HepG2 (cell line): ENCODE data around the gene VMA21. TPM values are rescaled to one million over a fixed set of nuclear protein-coding genes. Genes with fewer than 3 reads are reported as not detected.

Experiments used
- ATF6 ChIP-seq: sonication (generic); formaldehyde crosslinking; conservative IDR thresholded peaks from 2 replicates; pipeline ENCODE4 v1.4.0; 2020; ENCODE audit warnings: missing genetic modification reagents
- PHF20 ChIP-seq: sonication (generic); formaldehyde crosslinking; IDR thresholded peaks from 2 replicates; pipeline ENCODE4 v1.5.0; 2020; ENCODE audit warnings: mild to moderate bottlenecking, missing genetic modification reagents
- TARDBP ChIP-seq: sonication (generic); formaldehyde crosslinking; IDR thresholded peaks from 2 replicates; pipeline ENCODE4 v1.8.0; 2022; ENCODE audit warnings: mild to moderate bottlenecking, missing genetic modification reagents
- THAP8 ChIP-seq: sonication (generic); formaldehyde crosslinking; IDR thresholded peaks from 2 replicates; pipeline ENCODE4 v1.5.1; 2020; ENCODE audit warnings: missing genetic modification reagents, mild to moderate bottlenecking, borderline replicate concordance
- ZBTB37 ChIP-seq: sonication (generic); formaldehyde crosslinking; IDR thresholded peaks from 2 replicates; pipeline ENCODE4 v1.4.0; 2020; ENCODE audit warnings: mild to moderate bottlenecking, missing genetic modification reagents
- ZFP90 ChIP-seq: sonication (generic); formaldehyde crosslinking; IDR thresholded peaks from 2 replicates; pipeline ENCODE4 v1.8.0; 2022; ENCODE audit warnings: missing genetic modification reagents, mild to moderate bottlenecking, inconsistent platforms, borderline replicate concordance
- ZNF17 ChIP-seq: sonication (generic); formaldehyde crosslinking; IDR thresholded peaks from 2 replicates; pipeline ENCODE4 v1.5.0; 2020; ENCODE audit warnings: mild to moderate bottlenecking, missing genetic modification reagents
- ZNF512B ChIP-seq: sonication (generic); formaldehyde crosslinking; IDR thresholded peaks from 2 replicates; pipeline ENCODE4 v1.5.1; 2020; ENCODE audit warnings: missing genetic modification reagents, mild to moderate bottlenecking, borderline replicate concordance
- ZNF800 ChIP-seq: sonication (generic); formaldehyde crosslinking; IDR thresholded peaks from 2 replicates; pipeline ENCODE4 v1.4.0; 2020; ENCODE audit warnings: missing genetic modification reagents
- polyA plus RNA-seq, 8 experiments: library from polyadenylated mRNA; depleted of rRNA in 3 of 8; stranded (reverse) in 7 of 8; unstranded in 1 of 8; fragments of >200 nt; fragmentation: Illumina TruSeq in 4 of 8; extraction: Trizol in 4 of 8; gene quantifications; 2 replicates each; pipeline versions ENCODE4 v1.2.1 to v1.2.3, GENCODE V29; 2011 to 2016; ENCODE audit warnings: low read depth in 4 of 8, missing spikeins in 1 of 8, mixed read lengths in 1 of 8; ENCODE audit not compliant: insufficient read depth in 1 of 8
- total RNA-seq, 5 experiments: library from RNA; depleted of rRNA; stranded (reverse); fragments of >200 nt; fragmentation: Illumina TruSeq; extraction: Trizol; gene quantifications; 2 replicates each; pipeline ENCODE4 v1.2.3, GENCODE V29; 2016; ENCODE audit warnings: low read depth in 1 of 5
- TF ChIP-seq, protein P1 (sequence below): sonication (generic); formaldehyde crosslinking; IDR thresholded peaks from 2 replicates; pipeline ENCODE4 v1.5.0; 2020; ENCODE audit warnings: missing genetic modification reagents
- TF ChIP-seq, protein P2 (sequence below): sonication (generic); formaldehyde crosslinking; IDR thresholded peaks from 2 replicates; pipeline ENCODE4 v1.4.0; 2020; ENCODE audit warnings: missing genetic modification reagents
- TF ChIP-seq, protein P3 (sequence below): sonication (generic); IDR thresholded peaks from 2 replicates; pipeline ENCODE4 v1.6.1; 2016; ENCODE audit warnings: low read depth, borderline replicate concordance

VMA21 gene
- total and polyA plus RNA-seq, 2 of the 13 experiments (the other 11 are each of a cell fraction or from before 2014, with no cell fraction given): 20.9 to 42.4 TPM

DNA sequence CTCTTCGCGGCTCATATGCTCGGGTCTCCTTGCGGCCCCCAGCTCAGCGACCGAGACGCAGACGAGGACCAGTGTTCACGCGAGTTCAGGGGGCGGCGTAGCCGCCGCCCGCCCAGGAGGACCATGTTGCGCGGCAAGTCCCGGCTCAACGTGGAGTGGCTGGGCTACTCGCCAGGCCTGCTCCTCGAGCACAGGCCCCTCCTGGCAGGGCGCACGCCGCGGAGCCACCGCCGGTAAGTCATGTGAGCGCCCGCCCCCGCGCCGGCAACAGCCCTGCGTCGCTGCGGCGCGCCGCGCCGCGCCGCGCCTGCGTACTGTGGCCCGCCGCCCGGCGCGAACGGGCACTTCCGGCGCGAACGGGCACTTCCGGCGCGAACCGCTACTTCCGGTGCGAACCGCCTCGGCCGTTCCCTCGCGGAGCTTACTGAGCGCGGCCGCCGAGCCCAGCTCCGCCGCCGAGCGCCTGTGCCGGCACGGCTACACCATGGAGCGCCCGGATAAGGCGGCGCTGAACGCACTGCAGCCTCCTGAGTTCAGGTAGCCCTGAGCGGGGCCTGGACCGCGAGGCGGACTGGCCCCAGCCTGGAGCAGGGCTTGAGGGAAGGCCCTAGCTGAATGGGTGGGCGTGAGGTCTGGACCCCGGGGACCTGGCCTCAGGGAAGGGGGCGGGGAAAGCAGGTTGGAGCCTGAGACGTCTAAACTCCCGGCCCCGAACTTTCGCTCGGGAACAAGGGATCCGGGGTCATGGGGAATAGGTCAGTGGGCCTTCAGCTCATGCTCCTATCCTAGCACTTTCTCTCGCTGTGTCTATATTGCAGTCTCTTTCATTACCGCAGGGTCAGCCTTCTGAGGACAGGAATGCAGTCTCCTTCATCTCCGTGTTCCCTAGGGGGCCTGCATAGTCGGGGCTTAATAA is at the start of gene VMA21 (continued):
- TF ChIP-seq ZBTB37 (CRISPR knock-in tag) (no peak), ZNF17 (CRISPR knock-in tag) (no peak), PHF20 (peak; percentile 66), ZNF512B (CRISPR knock-in tag) (no peak), ATF6 (CRISPR knock-in tag) (no peak), TARDBP (CRISPR knock-in tag) (no peak), ZNF800 (CRISPR knock-in tag) (no peak), THAP8 (CRISPR knock-in tag) (no peak), ZFP90 (CRISPR knock-in tag) (0 out of 2 replicates have a peak, but pooled peaks have one; percentile 26)
- TF ChIP-seq, protein P1, sequence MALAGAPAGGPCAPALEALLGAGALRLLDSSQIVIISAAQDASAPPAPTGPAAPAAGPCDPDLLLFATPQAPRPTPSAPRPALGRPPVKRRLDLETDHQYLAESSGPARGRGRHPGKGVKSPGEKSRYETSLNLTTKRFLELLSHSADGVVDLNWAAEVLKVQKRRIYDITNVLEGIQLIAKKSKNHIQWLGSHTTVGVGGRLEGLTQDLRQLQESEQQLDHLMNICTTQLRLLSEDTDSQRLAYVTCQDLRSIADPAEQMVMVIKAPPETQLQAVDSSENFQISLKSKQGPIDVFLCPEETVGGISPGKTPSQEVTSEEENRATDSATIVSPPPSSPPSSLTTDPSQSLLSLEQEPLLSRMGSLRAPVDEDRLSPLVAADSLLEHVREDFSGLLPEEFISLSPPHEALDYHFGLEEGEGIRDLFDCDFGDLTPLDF: peak; percentile 46; the same call in 1 of the 2 replicates
- TF ChIP-seq, protein P2, sequence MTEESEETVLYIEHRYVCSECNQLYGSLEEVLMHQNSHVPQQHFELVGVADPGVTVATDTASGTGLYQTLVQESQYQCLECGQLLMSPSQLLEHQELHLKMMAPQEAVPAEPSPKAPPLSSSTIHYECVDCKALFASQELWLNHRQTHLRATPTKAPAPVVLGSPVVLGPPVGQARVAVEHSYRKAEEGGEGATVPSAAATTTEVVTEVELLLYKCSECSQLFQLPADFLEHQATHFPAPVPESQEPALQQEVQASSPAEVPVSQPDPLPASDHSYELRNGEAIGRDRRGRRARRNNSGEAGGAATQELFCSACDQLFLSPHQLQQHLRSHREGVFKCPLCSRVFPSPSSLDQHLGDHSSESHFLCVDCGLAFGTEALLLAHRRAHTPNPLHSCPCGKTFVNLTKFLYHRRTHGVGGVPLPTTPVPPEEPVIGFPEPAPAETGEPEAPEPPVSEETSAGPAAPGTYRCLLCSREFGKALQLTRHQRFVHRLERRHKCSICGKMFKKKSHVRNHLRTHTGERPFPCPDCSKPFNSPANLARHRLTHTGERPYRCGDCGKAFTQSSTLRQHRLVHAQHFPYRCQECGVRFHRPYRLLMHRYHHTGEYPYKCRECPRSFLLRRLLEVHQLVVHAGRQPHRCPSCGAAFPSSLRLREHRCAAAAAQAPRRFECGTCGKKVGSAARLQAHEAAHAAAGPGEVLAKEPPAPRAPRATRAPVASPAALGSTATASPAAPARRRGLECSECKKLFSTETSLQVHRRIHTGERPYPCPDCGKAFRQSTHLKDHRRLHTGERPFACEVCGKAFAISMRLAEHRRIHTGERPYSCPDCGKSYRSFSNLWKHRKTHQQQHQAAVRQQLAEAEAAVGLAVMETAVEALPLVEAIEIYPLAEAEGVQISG (CRISPR knock-in tag): peak; percentile 71
- TF ChIP-seq, protein P3, sequence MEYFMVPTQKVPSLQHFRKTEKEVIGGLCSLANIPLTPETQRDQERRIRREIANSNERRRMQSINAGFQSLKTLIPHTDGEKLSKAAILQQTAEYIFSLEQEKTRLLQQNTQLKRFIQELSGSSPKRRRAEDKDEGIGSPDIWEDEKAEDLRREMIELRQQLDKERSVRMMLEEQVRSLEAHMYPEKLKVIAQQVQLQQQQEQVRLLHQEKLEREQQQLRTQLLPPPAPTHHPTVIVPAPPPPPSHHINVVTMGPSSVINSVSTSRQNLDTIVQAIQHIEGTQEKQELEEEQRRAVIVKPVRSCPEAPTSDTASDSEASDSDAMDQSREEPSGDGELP: no peak
